Activated CD4-positive, alpha-beta T cell treated with anti-CD3 and anti-CD28 coated beads, Interleukin-2, amount 10 ng/mL, durations not matched to agents 24 days and 14 days (primary cell): ENCODE measurements around the gene CHST8. TPM values are rescaled to one million over a fixed set of nuclear protein-coding genes. Genes with fewer than 3 reads are reported as not detected.

ENCODE experiments used
- DNase-seq: peaks from one replicate; pipeline ENCODE4 v3.0.0; 2022
- H3K27ac Mint-ChIP-seq: one replicate; pipeline ENCODE4 v1.8.0; 2022; ENCODE audit warnings: mild to moderate bottlenecking, mixed read lengths
- H3K27me3 Mint-ChIP-seq: one replicate; pipeline ENCODE4 v1.8.0; 2022; ENCODE audit warnings: mixed read lengths
- H3K36me3 Mint-ChIP-seq: one replicate; pipeline ENCODE4 v1.8.0; 2022; ENCODE audit warnings: low read depth, mild to moderate bottlenecking, mixed read lengths
- H3K4me1 Mint-ChIP-seq: one replicate; pipeline ENCODE4 v1.8.0; 2021; ENCODE audit warnings: mixed read lengths
- H3K4me3 Mint-ChIP-seq: one replicate; pipeline ENCODE4 v1.8.0; 2022; ENCODE audit warnings: mild to moderate bottlenecking, moderate library complexity, mixed read lengths
- H3K9me3 Mint-ChIP-seq: one replicate; pipeline ENCODE4 v1.8.0; 2021; ENCODE audit warnings: mixed read lengths
- intact Hi-C: fragments of 100-400 bp; cut with micrococcal nuclease; formaldehyde crosslinking; loops from one replicate; pipeline ENCODE4 v1.15.1; 2023
- total RNA-seq: library from RNA; stranded (reverse); gene quantifications from 2 replicates; pipeline ENCODE4 v1.2.3, GENCODE V29; 2022

The CHST8 gene
- total RNA-seq, 1 donor from 2014 or later = not detected

GRCh38 chr19:33752945-33753344 lies 131.2 kb downstream of the CHST8 start:
- intact Hi-C loops = no loop called here
- DNase-seq = no peak
- H3K27ac Mint-ChIP-seq = no peak overlapping the region
- no peaks in the 10 kb centered on the region for H3K36me3 Mint-ChIP-seq
- H3K4me3 Mint-ChIP-seq = no peak overlapping the region
- no peaks in the 10 kb centered on the region for H3K9me3 Mint-ChIP-seq
- H3K4me1 Mint-ChIP-seq = no peaks in the 10 kb centered on the region
- H3K27me3 Mint-ChIP-seq = no peaks in the 10 kb centered on the region

- Mint-ChIP-seq H3K27me3 (no peaks in the 10 kb centered on the region), H3K9me3 (no peaks in the 10 kb centered on the region), H3K4me3 (no peak overlapping the region), H3K36me3 (no peaks in the 10 kb centered on the region), H3K27ac (no peak overlapping the region), H3K4me1 (no peaks in the 10 kb centered on the region)
- no peak for DNase-seq
- intact Hi-C loops = no loop called here
These were observed 132.6 kb downstream of the CHST8 start for GRCh38 chr19:33754361-33754760.

GRCh38 chr19:33755099-33756035 lies 133.6 kb downstream of the CHST8 start:
- Mint-ChIP-seq H3K4me3 (no peak overlapping the region), H3K9me3 (no peaks in the 10 kb centered on the region), H3K4me1 (no peaks in the 10 kb centered on the region), H3K27ac (no peak overlapping the region), H3K36me3 (no peaks in the 10 kb centered on the region), H3K27me3 (no peaks in the 10 kb centered on the region)
- no peak for DNase-seq
- intact Hi-C loops = no loop called here

- intact Hi-C loops = no loop called here
- no peaks in the 10 kb centered on the region for H3K9me3 Mint-ChIP-seq
- H3K4me1 Mint-ChIP-seq = no peaks in the 10 kb centered on the region
- DNase-seq = no peak
- H3K27me3 Mint-ChIP-seq = no peaks in the 10 kb centered on the region
- H3K27ac Mint-ChIP-seq = no peak overlapping the region
- H3K36me3 Mint-ChIP-seq = no peaks in the 10 kb centered on the region
- no peak overlapping the region for H3K4me3 Mint-ChIP-seq
These were observed 134.4 kb downstream of the CHST8 start for GRCh38 chr19:33756177-33756576.

- intact Hi-C loops = no loop called here
- Mint-ChIP-seq H3K27me3 (no peaks in the 10 kb centered on the region), H3K4me3 (no peak overlapping the region), H3K27ac (no peak overlapping the region), H3K36me3 (no peaks in the 10 kb centered on the region), H3K9me3 (no peaks in the 10 kb centered on the region), H3K4me1 (no peaks in the 10 kb centered on the region)
- no peak for DNase-seq
These were observed 136.8 kb downstream of the CHST8 start for GRCh38 chr19:33758541-33759013.

- no peaks in the 10 kb centered on the region for H3K4me1 Mint-ChIP-seq
- no peak overlapping the region for H3K27ac Mint-ChIP-seq
- no peak for DNase-seq
- intact Hi-C loops = no loop called here
- H3K27me3 Mint-ChIP-seq = no peaks in the 10 kb centered on the region
- no peak overlapping the region for H3K4me3 Mint-ChIP-seq
- no peaks in the 10 kb centered on the region for H3K9me3 Mint-ChIP-seq
- H3K36me3 Mint-ChIP-seq = no peaks in the 10 kb centered on the region
These were observed 137.6 kb downstream of the CHST8 start for GRCh38 chr19:33759356-33759755.

GRCh38 chr19:33763633-33764371 lies 142.0 kb downstream of the CHST8 start:
- no peaks in the 10 kb centered on the region for H3K36me3 Mint-ChIP-seq
- no peak for DNase-seq
- H3K27me3 Mint-ChIP-seq = no peaks in the 10 kb centered on the region
- H3K4me3 Mint-ChIP-seq = no peak overlapping the region
- no peaks in the 10 kb centered on the region for H3K4me1 Mint-ChIP-seq
- intact Hi-C loops = no loop called here
- no peaks in the 10 kb centered on the region for H3K9me3 Mint-ChIP-seq
- no peak overlapping the region for H3K27ac Mint-ChIP-seq

GRCh38 chr19:33766623-33767022 lies 144.9 kb downstream of the CHST8 start:
- Mint-ChIP-seq H3K9me3 (no peaks in the 10 kb centered on the region), H3K36me3 (no peaks in the 10 kb centered on the region), H3K27me3 (no peaks in the 10 kb centered on the region), H3K27ac (no peak overlapping the region), H3K4me3 (no peak overlapping the region), H3K4me1 (no peaks in the 10 kb centered on the region)
- no peak for DNase-seq
- intact Hi-C loops = no loop called here

GRCh38 chr19:33767898-33768413 lies 146.2 kb downstream of the CHST8 start:
- H3K4me1 Mint-ChIP-seq = no peaks in the 10 kb centered on the region
- H3K27me3 Mint-ChIP-seq = no peaks in the 10 kb centered on the region
- no peak overlapping the region for H3K27ac Mint-ChIP-seq
- intact Hi-C loops = no loop called here
- H3K9me3 Mint-ChIP-seq = no peaks in the 10 kb centered on the region
- H3K4me3 Mint-ChIP-seq = no peak overlapping the region
- peak; percentile 78 for DNase-seq
- H3K36me3 Mint-ChIP-seq = no peaks in the 10 kb centered on the region

- Mint-ChIP-seq H3K27ac (no peak overlapping the region), H3K4me3 (no peak overlapping the region), H3K4me1 (no peaks in the 10 kb centered on the region), H3K36me3 (no peaks in the 10 kb centered on the region), H3K9me3 (no peaks in the 10 kb centered on the region), H3K27me3 (no peaks in the 10 kb centered on the region)
- intact Hi-C loops = no loop called here
- DNase-seq = no peak
These were observed 147.5 kb downstream of the CHST8 start for GRCh38 chr19:33769208-33769607.

- intact Hi-C loops = loop anchor here (5.0 kb wide), 1 partner anchor 353 kb away; no protein-coding TSS in a partner anchor
- no peak overlapping the region for H3K4me3 Mint-ChIP-seq
- H3K9me3 Mint-ChIP-seq = no peaks in the 10 kb centered on the region
- no peaks in the 10 kb centered on the region for H3K4me1 Mint-ChIP-seq
- H3K36me3 Mint-ChIP-seq = no peaks in the 10 kb centered on the region
- DNase-seq = no peak
- H3K27ac Mint-ChIP-seq = no peak overlapping the region
- no peaks in the 10 kb centered on the region for H3K27me3 Mint-ChIP-seq
These were observed 148.4 kb downstream of the CHST8 start for GRCh38 chr19:33770107-33770506.

GRCh38 chr19:33771384-33772101 lies 149.8 kb downstream of the CHST8 start:
- intact Hi-C loops = loop anchor here (1.0 to 5.0 kb wide), 2 partner anchors 341 to 354 kb away; no protein-coding TSS in a partner anchor
- peak; percentile 91 for DNase-seq
- no peaks in the 10 kb centered on the region for H3K9me3 Mint-ChIP-seq
- no peaks in the 10 kb centered on the region for H3K27me3 Mint-ChIP-seq
- H3K27ac Mint-ChIP-seq = no peak overlapping the region
- H3K36me3 Mint-ChIP-seq = no peaks in the 10 kb centered on the region
- no peak overlapping the region for H3K4me3 Mint-ChIP-seq
- H3K4me1 Mint-ChIP-seq = peaks cover 6% of the 10 kb centered on the region

GRCh38 chr19:33772102-33772857 lies 150.5 kb downstream of the CHST8 start:
- peaks cover 6% of the 10 kb centered on the region for H3K4me1 Mint-ChIP-seq
- H3K27me3 Mint-ChIP-seq = no peaks in the 10 kb centered on the region
- intact Hi-C loops = loop anchor here (5.0 kb wide), 1 partner anchor 355 kb away; no protein-coding TSS in a partner anchor
- H3K9me3 Mint-ChIP-seq = no peaks in the 10 kb centered on the region
- no peak for DNase-seq
- no peak overlapping the region for H3K27ac Mint-ChIP-seq
- H3K36me3 Mint-ChIP-seq = no peaks in the 10 kb centered on the region
- H3K4me3 Mint-ChIP-seq = no peak overlapping the region
